ENCODE measurements around the gene STK16. TPM values are rescaled to one million over a fixed set of nuclear protein-coding genes. Genes with fewer than 3 reads are reported as not detected.
A peak's percentile ranks its signal among the peaks of the same experiment; 100 is the strongest.

Gene STK16
- total and polyA plus RNA-seq, 2 of the 13 experiments (the other 11 are each of a cell fraction or from before 2014, with no cell fraction given), result 28.0 to 50.9 TPM

- TF ChIP-seq ZNF784 (CRISPR knock-in tag; IDR thresholded peaks at IDR 0.05; ENCODE audit: borderline replicate concordance), result peak; percentile 93
- no peak for TF ChIP-seq NR2F6 (IDR thresholded peaks at IDR 0.05)
- peak; percentile 64; the same call in 1 of the 2 replicates for TF ChIP-seq NR2F6 (CRISPR knock-in tag; IDR thresholded peaks at IDR 0.05)
- TF ChIP-seq SPEN (CRISPR knock-in tag; IDR thresholded peaks at IDR 0.05; ENCODE audit: low read depth), result peak; percentile 94
- peak; percentile 98; the same call in 1 of the 2 replicates for TF ChIP-seq ZNF691 (CRISPR knock-in tag; IDR thresholded peaks at IDR 0.05; ENCODE audit: borderline replicate concordance, low read depth)
- TF ChIP-seq NCOA1 (CRISPR knock-in tag; IDR thresholded peaks at IDR 0.05), result peak; percentile 46; the same call in 1 of the 2 replicates
- TF ChIP-seq SMAD3 (CRISPR knock-in tag; IDR thresholded peaks at IDR 0.05), result peak; percentile 89; the same call in 1 of the 2 replicates
- TF ChIP-seq ZNF816 (CRISPR knock-in tag; IDR thresholded peaks at IDR 0.05; ENCODE audit: borderline replicate concordance), result peak; percentile 86; the same call in 1 of the 2 replicates
- TF ChIP-seq ZNF260 (CRISPR knock-in tag; IDR thresholded peaks at IDR 0.05; ENCODE audit: borderline replicate concordance, low read depth), result no peak
- TF ChIP-seq CSRNP2 (CRISPR knock-in tag; conservative IDR thresholded peaks at IDR 0.05; ENCODE audit: low read depth), result no peak
- peak; percentile 90; the same call in 1 of the 2 replicates for TF ChIP-seq ZNF749 (CRISPR knock-in tag; IDR thresholded peaks at IDR 0.05; ENCODE audit: borderline replicate concordance)
- no peak for TF ChIP-seq ARNT (IDR thresholded peaks at IDR 0.05)
- peak; percentile 55; the same call in 1 of the 2 replicates for TF ChIP-seq SMC3 (IDR thresholded peaks at IDR 0.05; ENCODE audit: low read length)
- TF ChIP-seq PATZ1 (CRISPR knock-in tag; IDR thresholded peaks at IDR 0.05), result peak; percentile 83
- peak; percentile 86; the same call in 1 of the 2 replicates for TF ChIP-seq ZNF792 (CRISPR knock-in tag; IDR thresholded peaks at IDR 0.05)
- TF ChIP-seq ZNF256 (CRISPR knock-in tag; conservative IDR thresholded peaks at IDR 0.05), result 0 out of 2 replicates have a peak, but pooled peaks have one; percentile 53
- 0 out of 2 replicates have a peak, but pooled peaks have one; percentile 29 for TF ChIP-seq ZNF430 (CRISPR knock-in tag; IDR thresholded peaks at IDR 0.05)
- no peak; the same call in 1 of the 2 replicates for TF ChIP-seq KDM3A (CRISPR knock-in tag; IDR thresholded peaks at IDR 0.05; ENCODE audit: low read depth)
- peak; percentile 89 for TF ChIP-seq ZNF543 (CRISPR knock-in tag; IDR thresholded peaks at IDR 0.05)
- 0 out of 2 replicates have a peak, but pooled peaks have one; percentile 11 for TF ChIP-seq U2AF2 (IDR thresholded peaks at IDR 0.05; ENCODE audit: low read depth, low read length)
- peak; percentile 77 for TF ChIP-seq ZNF263 (CRISPR knock-in tag; IDR thresholded peaks at IDR 0.05)
- TF ChIP-seq ZBTB34 (CRISPR knock-in tag; IDR thresholded peaks at IDR 0.05), result 0 out of 2 replicates have a peak, but pooled peaks have one; percentile 4
- 0 out of 2 replicates have a peak, but pooled peaks have one; percentile 55 for TF ChIP-seq RFXANK (CRISPR knock-in tag; IDR thresholded peaks at IDR 0.05)
These were observed 49.4 kb downstream of the STK16 start (continued) for GRCh38 chr2:219294356-219295351.
